Cardiac fibroblast (primary cell): ENCODE results near the gene GAD1.

ENCODE experiments used
- DNase-seq, 2 donors: peaks; one replicate each; pipeline versions ENCODE4 v3.0.0 to v3.0.0-alpha.2; 2010; ENCODE audit warnings: low read depth in 2 of 2
- H3K4me3 ChIP-seq, 2 donors: replicated peaks in 1 of 2; 1 replicate in 1 of 2; 2 replicates in 1 of 2; pipeline ENCODE4 v1.5.1; 2011; ENCODE audit warnings: low read depth in 2 of 2, low read length in 2 of 2, mild to moderate bottlenecking in 2 of 2, moderate library complexity in 1 of 2
- CTCF ChIP-seq: IDR thresholded peaks from one replicate; pipeline ENCODE4 v1.5.1; 2011; ENCODE audit warnings: low read depth, mild to moderate bottlenecking, low read length, inconsistent platforms

The GAD1 gene

GRCh38 chr2:170817093-170818035 is 677 bp downstream of the GAD1 start:
- TF ChIP-seq CTCF = no peak
- peak; percentile 18 to 38 for DNase-seq
- H3K4me3 ChIP-seq = peak overlapping the region; percentile 30 to 38

GRCh38 chr2:170818036-170818751 is 1.5 kb downstream of the GAD1 start:
- no peak for TF ChIP-seq CTCF
- no peak for DNase-seq
- H3K4me3 ChIP-seq = no peak overlapping the region

GRCh38 chr2:170818752-170819470 is 2.2 kb downstream of the GAD1 start:
- no peak overlapping the region for H3K4me3 ChIP-seq
- no peak for TF ChIP-seq CTCF
- DNase-seq = no peak

- H3K4me3 ChIP-seq = no peak overlapping the region
- DNase-seq = no peak
- no peak for TF ChIP-seq CTCF
Measured at GRCh38 chr2:170819680-170820664, 3.3 kb downstream of the GAD1 start.

GRCh38 chr2:170820757-170821530 is 4.3 kb downstream of the GAD1 start:
- TF ChIP-seq CTCF = no peak
- H3K4me3 ChIP-seq = no peak overlapping the region
- no peak for DNase-seq
